ENCODE measurements around the gene DIO1. TPM values are rescaled to one million over a fixed set of nuclear protein-coding genes. Genes with fewer than 3 reads are reported as not detected.

DIO1 gene
- total RNA-seq, 6 experiments from 2014 or later, result 27.2 to 132 (median 72.1) TPM

GRCh38 chr1:53929246-53929960, 35.4 kb downstream of the DIO1 start:
- no peak for ATAC-seq
- Histone ChIP-seq H3K36me3 (peaks cover 0 to 14% (median 4%) of the 10 kb centered on the region in 4 donors), H3K9me3 (no peaks in the 10 kb centered on the region), H3K4me1 (no peaks in the 10 kb centered on the region), H3K27me3 (no peaks in the 10 kb centered on the region), H3K4me3 (no peak overlapping the region), H3K27ac (no peak overlapping the region)
- TF ChIP-seq CTCF (IDR thresholded peaks at IDR 0.05) (no peak), POLR2A (IDR thresholded peaks at IDR 0.05) (no peak)
- intact Hi-C loops (cut with DNase I), result no loop called here
- no peak for DNase-seq
- 90% methylated on average over 2 of the region's 2 CpGs for WGBS (ENCODE audit: insufficient coverage, low coverage, low lambda C conversion rate, missing lambda C conversion rate)

- TF ChIP-seq POLR2A (IDR thresholded peaks at IDR 0.05), result no peak
- TF ChIP-seq CTCF (IDR thresholded peaks at IDR 0.05), result no peak
- 90% methylated on average over 3 of the region's 3 CpGs for WGBS (ENCODE audit: insufficient coverage, low coverage, low lambda C conversion rate, missing lambda C conversion rate)
Measured at GRCh38 chr1:53930932-53931331, 36.9 kb downstream of the DIO1 start.

GRCh38 chr1:53931523-53931922, 37.5 kb downstream of the DIO1 start:
- Histone ChIP-seq H3K27me3 (no peaks in the 10 kb centered on the region), H3K4me3 (no peak overlapping the region), H3K9me3 (no peaks in the 10 kb centered on the region), H3K27ac (no peak overlapping the region), H3K36me3 (peaks cover 0 to 14% (median 4%) of the 10 kb centered on the region in 4 donors), H3K4me1 (no peaks in the 10 kb centered on the region)
- TF ChIP-seq CTCF (IDR thresholded peaks at IDR 0.05) (no peak), POLR2A (IDR thresholded peaks at IDR 0.05) (no peak)
- 100% methylated on average over 2 of the region's 2 CpGs for WGBS (ENCODE audit: insufficient coverage, low coverage, low lambda C conversion rate, missing lambda C conversion rate)
- no peak for ATAC-seq
- DNase-seq, result no peak
- intact Hi-C loops (cut with DNase I), result no loop called here

More at GRCh38 chr1:53930932-53931331, 36.9 kb downstream of the DIO1 start:
- ATAC-seq, result no peak
- DNase-seq, result no peak
- Histone ChIP-seq H3K27me3 (no peaks in the 10 kb centered on the region), H3K9me3 (no peaks in the 10 kb centered on the region), H3K4me1 (no peaks in the 10 kb centered on the region), H3K4me3 (no peak overlapping the region), H3K36me3 (peaks cover 0 to 14% (median 4%) of the 10 kb centered on the region in 4 donors), H3K27ac (no peak overlapping the region)
- intact Hi-C loops (cut with DNase I), result no loop called here

- H3K4me3 ChIP-seq, result no peak overlapping the region
- intact Hi-C loops (cut with DNase I), result no loop called here
- WGBS (ENCODE audit: insufficient coverage, low coverage, low lambda C conversion rate, missing lambda C conversion rate), result 100% methylated on average over 1 of the region's 1 CpG
- DNase-seq (no peak), ATAC-seq (no peak)
- no peak overlapping the region for H3K27ac ChIP-seq
- TF ChIP-seq POLR2A (IDR thresholded peaks at IDR 0.05) (no peak), CTCF (IDR thresholded peaks at IDR 0.05) (no peak)
- no peaks in the 10 kb centered on the region for H3K4me1 ChIP-seq
- no peaks in the 10 kb centered on the region for H3K36me3 ChIP-seq
- H3K9me3 ChIP-seq, result no peaks in the 10 kb centered on the region
- H3K27me3 ChIP-seq, result no peaks in the 10 kb centered on the region
Measured at GRCh38 chr1:53934170-53934765, 40.3 kb downstream of the DIO1 start.
